HK-2 (cell line): Measurements from ENCODE around the gene SLC13A3.
A peak's percentile ranks its signal among the peaks of the same experiment; 100 is the strongest.
"Not testable (repeated sequence)": the region's sequence is repeated elsewhere in the genome, so short reads cannot be mapped to it uniquely, and the experiment has no call there.

Experiments used
- DNase-seq: peaks from one replicate; pipeline ENCODE4 v3.0.0-alpha.2; 2018; ENCODE audit not compliant: unreplicated experiment

Gene SLC13A3

GRCh38 chr20:46681032-46681854 lies 30.0 kb upstream of the SLC13A3 start:
- DNase-seq: peak; percentile 66

GRCh38 chr20:46680684-46681031 lies 29.4 kb upstream of the SLC13A3 start:
- DNase-seq: no peak

DNA sequence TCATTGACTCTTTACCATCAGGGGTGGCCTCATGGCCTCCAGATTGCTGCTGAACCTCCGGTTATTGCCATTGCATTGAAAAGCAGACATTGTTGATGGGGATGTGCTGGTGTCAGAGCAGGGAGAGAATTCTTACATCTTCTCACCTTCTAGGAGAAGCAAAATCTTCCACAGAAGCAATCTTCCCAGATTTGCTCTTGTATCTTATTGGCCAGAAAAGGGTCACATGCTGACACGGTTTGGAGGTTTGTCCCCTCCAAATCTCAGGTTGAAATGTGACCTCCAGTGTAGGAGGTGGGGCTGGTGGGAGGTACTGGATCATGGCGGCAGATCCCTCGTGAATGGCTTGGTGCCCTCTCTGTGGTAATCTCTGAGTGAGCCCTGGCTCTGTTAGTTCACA lies 27.3 kb upstream of the SLC13A3 start:
- DNase-seq: no peak

DNA sequence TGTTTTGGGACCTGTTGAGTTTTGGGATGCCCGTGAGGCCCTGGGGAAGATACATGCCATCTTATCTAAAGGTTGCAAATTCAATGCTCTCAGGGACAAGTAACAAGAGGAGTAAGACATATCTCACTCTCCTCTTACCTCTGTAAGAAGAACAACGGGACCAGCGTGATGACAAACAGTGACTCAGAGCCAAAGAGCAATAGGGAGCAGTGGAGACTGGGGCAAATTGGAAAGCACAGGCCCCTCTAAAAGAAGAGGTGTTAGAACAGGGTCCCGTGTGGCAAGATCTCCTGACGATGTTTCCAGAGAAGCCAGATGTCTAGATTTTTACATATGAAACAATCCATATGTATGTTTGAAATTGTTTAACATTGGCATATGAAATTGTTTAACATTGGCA lies 26.3 kb upstream of the SLC13A3 start:
- DNase-seq: no peak

DNA sequence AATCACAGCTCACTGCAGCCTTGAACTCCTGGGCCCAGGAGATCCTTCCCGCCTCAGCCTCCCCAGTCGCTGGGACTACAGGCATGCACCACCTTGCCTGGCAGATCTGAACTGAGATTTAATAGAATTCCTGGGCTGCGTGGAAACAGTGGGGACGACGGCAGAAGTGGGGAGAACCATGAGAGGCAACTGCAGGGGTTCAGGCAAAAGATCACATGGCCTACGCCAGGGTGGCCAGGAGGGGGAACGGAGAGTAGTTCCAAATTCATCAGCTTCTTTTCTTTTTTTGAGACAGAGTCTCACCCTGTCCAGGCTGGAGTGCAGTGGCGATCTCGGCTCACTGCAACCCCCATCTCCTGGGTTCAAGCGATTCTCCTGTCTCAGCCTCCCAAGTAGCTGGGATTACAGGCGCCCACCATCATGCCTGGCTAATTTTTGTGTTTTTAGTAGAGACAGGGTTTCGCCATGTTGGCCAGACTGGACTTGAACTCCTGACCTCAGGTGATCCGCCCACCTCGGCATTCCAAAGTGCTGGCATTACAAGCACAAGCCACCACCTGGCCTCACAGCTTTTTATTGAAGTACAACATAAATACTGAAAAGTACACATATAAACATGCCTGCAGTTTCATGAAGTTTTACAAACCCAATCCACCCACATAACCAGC lies 25.5 kb upstream of the SLC13A3 start:
- not testable (repeated sequence) for DNase-seq

DNA sequence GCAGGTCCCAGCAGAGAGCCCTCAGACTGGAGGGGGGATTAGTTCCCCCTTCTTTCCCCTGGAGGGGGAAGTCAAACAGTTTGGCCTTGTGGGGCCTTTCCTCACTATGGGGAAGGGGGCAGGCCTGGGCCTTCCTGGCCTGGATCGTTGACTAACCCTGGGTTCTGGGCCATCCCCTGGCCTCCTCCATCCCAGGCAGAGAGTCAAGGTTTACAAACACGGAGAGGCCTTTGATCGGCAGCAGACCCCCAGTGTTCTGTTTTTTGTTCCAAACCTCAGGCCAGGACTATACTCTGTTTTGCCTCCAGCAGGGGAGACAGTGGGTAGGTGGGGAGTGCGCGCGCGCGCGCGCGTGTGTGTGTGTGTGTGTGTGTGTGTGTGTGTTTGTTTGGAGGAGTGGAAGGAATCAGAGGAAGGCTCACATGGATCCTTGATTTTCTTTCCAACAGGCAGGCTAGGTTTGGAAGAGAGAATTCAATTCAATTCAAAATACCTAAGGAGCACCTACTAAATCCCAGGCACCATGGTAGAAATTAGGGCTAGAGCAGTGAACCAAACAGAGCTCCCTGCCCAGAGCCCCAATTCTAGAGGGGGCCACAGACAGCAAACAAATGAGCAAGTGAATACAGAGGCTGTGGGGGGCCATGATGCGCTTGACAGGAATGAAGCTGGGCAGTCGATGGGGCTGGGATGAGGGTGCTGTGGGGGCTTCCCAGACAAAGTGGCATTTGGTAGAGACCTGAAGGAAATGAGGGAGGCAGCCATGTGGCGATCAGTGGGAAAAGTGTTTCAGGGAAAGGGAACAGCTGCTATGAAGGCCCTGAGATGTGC lies 23.2 kb upstream of the SLC13A3 start:
- DNase-seq: no peak

DNA sequence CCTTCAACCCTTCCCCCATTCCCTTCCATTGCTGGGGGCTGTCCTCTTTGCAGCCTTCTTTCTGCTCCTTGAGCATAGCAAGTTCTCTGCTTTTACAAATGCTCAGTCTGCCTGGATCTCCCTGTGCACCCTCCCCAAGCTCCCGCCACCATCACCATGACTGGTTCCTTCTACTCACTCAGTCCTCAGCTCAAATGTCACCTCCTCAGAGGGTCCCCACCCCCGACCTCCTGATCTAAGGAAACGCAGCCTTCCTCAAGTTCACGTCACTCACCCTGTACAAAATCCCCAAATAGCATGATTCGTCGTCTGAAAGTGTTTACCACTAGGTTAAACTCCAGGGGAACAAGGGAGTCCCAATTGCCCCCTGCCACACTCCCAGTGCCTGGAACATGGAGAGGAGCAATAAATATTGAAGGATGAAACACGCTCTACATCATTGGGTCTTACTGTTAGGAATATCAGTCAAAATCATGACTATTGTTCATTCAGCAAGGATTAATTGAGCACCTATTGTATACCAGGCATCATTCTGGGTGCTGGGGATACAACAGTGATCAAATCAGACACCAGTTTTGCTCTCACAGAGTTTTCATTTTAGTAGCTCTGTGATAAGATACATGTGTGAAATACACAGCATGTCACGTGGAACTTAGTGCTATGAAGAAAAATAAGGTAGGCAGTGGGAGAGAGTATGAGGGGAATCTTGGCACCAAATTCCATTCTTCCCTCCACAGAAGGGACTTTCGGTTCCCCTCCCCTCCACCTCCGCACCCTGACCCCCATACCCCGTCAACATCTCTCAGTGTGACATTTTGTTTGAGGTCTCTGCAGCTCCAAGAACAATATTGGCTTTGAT lies 22.4 kb upstream of the SLC13A3 start:
- no peak for DNase-seq

- no peak for DNase-seq
These were observed 21.4 kb upstream of the SLC13A3 start for GRCh38 chr20:46672543-46673148.

DNA sequence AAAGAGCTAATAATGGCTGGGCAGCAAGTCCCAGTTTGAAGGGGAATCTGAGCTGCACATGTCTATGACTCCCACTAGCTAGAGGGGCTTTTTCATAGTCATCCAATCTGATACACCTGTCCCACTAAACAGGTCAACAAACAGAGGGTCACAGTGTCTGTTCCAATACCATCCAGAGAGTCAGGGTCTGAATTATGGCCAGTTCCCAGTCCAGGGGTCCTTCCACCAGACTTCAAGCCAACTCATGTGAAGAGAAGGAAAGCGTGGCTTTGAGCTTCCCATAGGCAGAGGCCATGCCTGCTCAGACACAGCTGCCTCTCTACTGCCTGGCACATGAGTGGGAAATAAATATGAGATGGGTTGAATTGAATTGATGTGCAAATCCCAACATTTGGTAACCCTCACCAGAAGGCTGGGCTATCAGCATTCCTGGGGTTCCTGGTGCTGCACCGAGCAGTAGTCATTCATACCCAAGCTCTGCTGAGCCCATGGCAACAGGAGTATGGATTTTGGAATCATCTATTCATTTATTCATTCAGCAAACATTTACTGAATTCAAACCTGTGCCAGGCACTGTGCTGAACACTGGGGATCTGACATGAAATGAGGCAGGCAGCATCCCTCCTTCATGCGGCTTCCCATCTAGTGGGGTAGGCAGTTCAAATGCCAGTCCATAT lies 20.7 kb upstream of the SLC13A3 start:
- no peak for DNase-seq

DNA sequence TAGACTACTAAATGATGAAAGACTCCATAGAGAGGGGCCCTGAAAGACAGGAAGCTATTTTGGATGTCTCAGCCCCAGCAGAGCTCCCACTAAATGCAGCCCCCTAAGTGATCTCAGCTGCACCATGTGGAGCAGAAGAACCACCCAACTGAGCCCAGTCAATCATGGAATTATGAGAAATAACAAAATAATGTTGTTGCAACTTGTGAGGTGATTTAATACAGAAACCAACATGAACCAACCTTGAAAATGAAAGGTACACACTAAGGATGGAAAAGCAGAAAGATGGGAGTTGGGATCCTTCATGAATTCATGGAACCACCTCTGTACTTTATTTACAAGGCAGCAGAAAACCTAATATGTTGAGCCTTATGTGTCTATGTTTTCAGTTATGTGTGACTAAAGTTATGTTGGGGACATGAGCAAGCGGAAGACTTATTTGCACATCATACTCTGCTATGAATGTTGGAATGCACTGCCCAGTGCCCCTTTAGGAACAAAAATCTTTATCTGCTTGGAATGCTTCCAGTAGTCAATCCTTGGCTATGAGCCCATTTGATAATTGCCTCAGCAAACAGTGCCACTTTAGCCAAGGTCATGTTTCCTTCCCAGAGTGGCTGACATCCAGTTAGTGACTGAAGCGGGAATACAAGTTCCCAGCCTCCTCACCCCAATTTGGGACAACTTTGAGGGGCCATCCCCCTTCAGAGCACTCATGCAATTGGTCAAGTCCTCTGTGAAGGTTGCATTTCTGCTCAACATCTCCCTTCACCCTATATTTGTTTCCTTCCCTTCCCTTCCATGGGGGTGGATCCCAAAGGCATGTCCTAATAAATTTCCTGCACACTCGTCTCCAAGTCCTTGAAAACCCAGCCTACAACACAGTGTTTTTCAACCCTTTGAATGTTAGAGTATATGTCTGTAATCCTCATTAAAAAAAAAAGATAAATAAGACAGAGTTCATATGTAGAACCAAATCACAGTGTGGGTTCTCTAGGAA lies 19.6 kb upstream of the SLC13A3 start:
- DNase-seq: no peak

GRCh38 chr20:46670228-46670584 lies 18.9 kb upstream of the SLC13A3 start:
- DNase-seq: no peak

- DNase-seq: no peak
These were observed 15.7 kb upstream of the SLC13A3 start for GRCh38 chr20:46666818-46667515.

GRCh38 chr20:46666306-46666705 lies 15.0 kb upstream of the SLC13A3 start:
- DNase-seq: no peak

DNA sequence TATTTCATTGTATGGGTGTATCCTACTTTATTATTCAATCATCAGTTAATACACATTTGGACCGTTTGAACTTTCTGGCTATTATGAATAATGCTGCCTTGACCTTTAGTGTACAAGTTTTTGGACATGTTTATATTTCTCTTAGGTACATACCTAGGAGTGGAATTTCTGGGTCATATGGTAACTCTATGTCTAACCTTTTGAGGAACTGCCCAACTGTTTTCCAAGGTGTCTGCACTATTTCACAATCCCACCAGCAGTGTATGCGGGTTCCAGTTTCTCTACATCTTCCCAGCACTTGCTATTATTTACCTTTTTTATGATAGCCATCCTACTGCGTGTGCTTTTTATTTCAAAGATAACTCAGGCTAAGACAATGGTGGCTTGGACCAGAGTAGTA lies 14.3 kb upstream of the SLC13A3 start:
- no peak for DNase-seq

GRCh38 chr20:46663531-46663930 lies 12.3 kb upstream of the SLC13A3 start:
- DNase-seq: no peak

DNA sequence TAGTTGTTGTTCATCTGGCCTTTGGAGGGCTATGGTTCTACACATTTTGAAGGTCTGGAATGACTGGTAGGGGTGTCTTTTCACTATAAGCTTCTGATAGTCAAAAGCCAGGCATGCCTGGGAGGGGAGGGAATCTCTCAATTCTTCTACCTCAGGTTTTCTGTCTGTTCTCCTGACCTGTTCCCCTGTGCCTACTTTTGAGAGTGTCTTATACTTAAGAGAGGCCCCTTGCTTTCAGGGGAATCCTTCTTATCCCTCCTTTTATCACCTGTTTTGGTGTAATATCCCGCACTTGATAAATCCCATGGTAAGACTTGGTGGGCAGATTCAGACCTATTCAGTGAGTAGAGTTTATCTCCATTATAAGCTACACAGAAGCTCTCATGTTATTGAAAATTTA lies 10.4 kb upstream of the SLC13A3 start:
- no peak for DNase-seq

GRCh38 chr20:46660487-46660886 lies 9.2 kb upstream of the SLC13A3 start:
- no peak for DNase-seq

- no peak for DNase-seq
These were observed 6.4 kb upstream of the SLC13A3 start for GRCh38 chr20:46657618-46658017.

- DNase-seq: no peak
These were observed 5.9 kb upstream of the SLC13A3 start for GRCh38 chr20:46657137-46657536.
